ENCODE data around the gene RANGAP1. TPM values are rescaled to one million over a fixed set of nuclear protein-coding genes. Genes with fewer than 3 reads are reported as not detected.

Gene RANGAP1
- total and polyA plus RNA-seq, 7 experiments from 2014 or later, result 22.8 to 122 (median 66.5) TPM

DNA sequence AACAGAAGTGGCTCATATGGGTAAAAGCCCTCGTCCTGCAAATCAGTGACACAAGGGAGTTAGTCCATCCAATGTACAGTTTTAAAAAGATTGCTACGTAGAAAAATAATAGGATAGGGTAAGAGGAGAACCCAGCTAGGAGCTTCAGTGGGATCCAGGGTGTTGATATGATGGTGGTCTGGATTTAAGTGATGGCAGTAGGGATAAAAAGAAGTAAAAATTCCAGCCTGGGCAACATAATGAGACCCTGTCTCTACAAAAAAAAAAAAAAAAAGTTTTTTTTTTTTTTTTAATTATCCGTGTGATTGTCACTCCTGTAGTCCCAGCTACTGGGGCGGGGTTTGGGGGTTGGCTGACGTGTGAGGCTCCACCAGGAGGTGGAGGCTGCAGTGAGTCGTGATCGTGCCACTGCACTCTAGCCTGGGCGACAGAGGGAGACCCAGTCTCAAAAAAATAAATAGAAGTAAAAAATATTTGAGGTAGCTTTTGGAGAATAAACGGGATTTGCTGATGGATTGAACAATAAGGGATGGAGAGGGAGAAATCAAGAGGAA lies 87.9 kb downstream of the RANGAP1 start:
- Mint-ChIP-seq H3K4me3 (peak overlapping the region; percentile 88 to 96 (median 92)), H3K36me3 (no peaks in the 10 kb centered on the region), H3K27me3 (peaks cover 0 to 39% (median 0%) of the 10 kb centered on the region in 5 donors), H3K27ac (peak overlapping the region in 8 of 9 donors; percentile 35 to 86 (median 64)), H3K9me3 (no peaks in the 10 kb centered on the region), H3K4me1 (peaks cover 8 to 16% (median 12%) of the 10 kb centered on the region in 7 donors)
- no peaks in the 10 kb centered on the region for H3K9me3 ChIP-seq (ENCODE audit: control insufficient read depth in 2 of 3, low read length in 3 of 3)
- peaks cover 9 to 12% of the 10 kb centered on the region in 2 donors for H3K4me1 ChIP-seq (ENCODE audit: control insufficient read depth in 2 of 2, insufficient read depth in 2 of 2, low read length in 2 of 2)
- intact Hi-C loops (cut with micrococcal nuclease), result loop anchor here in 1 of 2 donors (5.0 kb wide), 3 partner anchors 39 to 469 kb away; partner anchors contain the start of gene ZC3H7B
- H3K36me3 ChIP-seq (ENCODE audit: control insufficient read depth in 2 of 3, insufficient read depth in 3 of 3, low read length in 3 of 3), result no peaks in the 10 kb centered on the region
- H3K27me3 ChIP-seq (ENCODE audit: control insufficient read depth in 2 of 2, insufficient read depth in 2 of 2, low read length in 2 of 2), result no peaks in the 10 kb centered on the region
- peak overlapping the region; percentile 92 for H3K4me3 ChIP-seq (ENCODE audit: low read length)
- DNase-seq (peak in 8 of 9 donors; percentile 17 to 65 (median 40)), ATAC-seq (peak; percentile 39)
- CTCF ChIA-PET, result interaction anchor here (0.6 to 2.6 kb wide), 4 partner anchors 13 to 90 kb away, joined by 3 to 9 read pairs (median 3); no protein-coding TSS in a partner anchor
- POLR2A ChIA-PET, result interaction anchor here (0.6 to 2.0 kb wide), 3 partner anchors 8 to 88 kb away, joined by 3 to 10 read pairs (median 8); partner anchors contain the start of gene RANGAP1
- H3K27ac ChIP-seq (ENCODE audit: low read depth, low read length), result peak overlapping the region; percentile 61

DNA sequence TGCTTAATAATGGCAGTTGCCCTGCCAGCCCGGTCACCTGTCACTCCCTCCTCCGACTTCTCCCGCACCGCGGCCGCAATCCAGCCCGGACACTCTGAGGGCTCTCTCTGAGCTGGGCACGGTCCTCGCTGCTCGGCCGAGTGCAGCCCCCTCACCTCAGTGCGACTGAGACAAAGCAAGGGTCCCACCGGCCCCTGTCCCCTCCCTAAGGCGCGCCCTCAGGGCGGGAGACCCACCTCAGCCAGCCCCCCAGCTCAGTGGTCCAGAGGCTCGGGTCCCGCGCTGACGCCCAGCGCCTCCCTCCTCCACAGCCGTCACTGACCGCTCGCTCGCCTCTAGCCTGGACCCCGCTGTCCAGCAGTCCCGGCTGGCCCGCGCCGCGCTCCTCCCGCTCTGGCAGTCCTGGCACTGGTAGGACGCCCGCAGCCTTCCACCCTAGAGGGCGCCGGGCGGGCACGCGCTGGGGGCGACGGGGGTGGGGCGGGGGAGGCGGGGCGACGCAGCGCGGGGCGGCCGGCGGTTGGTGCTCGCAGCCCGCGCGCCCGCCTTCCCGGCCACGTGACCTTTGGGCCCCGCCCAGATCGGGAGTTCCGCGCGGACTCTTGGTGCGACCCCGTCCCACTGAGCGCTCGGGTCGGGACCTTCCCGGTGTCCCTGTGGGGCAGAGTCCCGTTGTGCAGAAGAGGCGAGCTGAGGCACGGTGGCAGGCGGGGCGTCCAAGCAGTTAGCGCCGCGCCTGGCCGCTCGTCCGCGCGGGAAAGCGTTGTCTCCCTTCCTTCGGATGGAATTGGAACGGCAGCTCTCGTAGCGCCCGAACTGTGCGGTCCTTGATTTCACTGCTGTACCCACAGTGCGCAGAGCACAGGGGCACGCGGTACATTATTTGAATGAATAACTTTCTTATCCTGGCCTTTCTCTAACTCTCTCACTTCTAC lies 88.7 kb downstream of the RANGAP1 start:
- H3K4me3 ChIP-seq (ENCODE audit: low read length), result peak overlapping the region; percentile 92
- H3K4me3 Mint-ChIP-seq, result peak overlapping the region; percentile 88 to 96 (median 92)

More for the DNA sequence above, 88.7 kb downstream of the RANGAP1 start:
- Histone ChIP-seq H3K4me1 (ENCODE audit: control insufficient read depth in 2 of 2, insufficient read depth in 2 of 2, low read length in 2 of 2) (peaks cover 9 to 12% of the 10 kb centered on the region in 2 donors), H3K36me3 (ENCODE audit: control insufficient read depth in 2 of 3, insufficient read depth in 3 of 3, low read length in 3 of 3) (no peaks in the 10 kb centered on the region), H3K9me3 (ENCODE audit: control insufficient read depth in 2 of 3, low read length in 3 of 3) (no peaks in the 10 kb centered on the region), H3K27ac (ENCODE audit: low read depth, low read length) (peak overlapping the region; percentile 61), H3K27me3 (ENCODE audit: control insufficient read depth in 2 of 2, insufficient read depth in 2 of 2, low read length in 2 of 2) (no peaks in the 10 kb centered on the region)
- Mint-ChIP-seq H3K36me3 (no peaks in the 10 kb centered on the region), H3K9me3 (no peaks in the 10 kb centered on the region), H3K27me3 (peaks cover 0 to 38% (median 0%) of the 10 kb centered on the region in 5 donors), H3K4me1 (peaks cover 8 to 16% (median 12%) of the 10 kb centered on the region in 7 donors), H3K27ac (peak overlapping the region in 8 of 9 donors; percentile 35 to 86 (median 60))
- intact Hi-C loops (cut with micrococcal nuclease), result loop anchor here (1.0 to 5.0 kb wide), 9 partner anchors 8 to 470 kb away; partner anchors contain the start of genes L3MBTL2 (in 2 of the 2), EP300 (in 1 of the 2), RBX1 (in 1 of the 2) and ZC3H7B (in 1 of the 2)
- peak; percentile 95 for ATAC-seq
- POLR2A ChIA-PET, result interaction anchor here (0.6 to 2.0 kb wide), 4 partner anchors 7 to 246 kb away, joined by 3 to 10 read pairs (median 6); partner anchors contain the start of genes RANGAP1 and RBX1
- CTCF ChIA-PET, result interaction anchor here (0.6 to 2.6 kb wide), 4 partner anchors 12 to 90 kb away, joined by 3 to 9 read pairs (median 3); no protein-coding TSS in a partner anchor
- DNase-seq, result peak; percentile 52 to 91 (median 72)

Small RNA genes within 50 kb of the gene (microRNA-seq; reads per million reads assigned to microRNA genes)
- gene MIR6889 (ENCODE audit: borderline microRNAs expressed), result not detected

Other genes with a start within 250 kb of the RANGAP1 start
- gene EP300, start 193.6 kb downstream of the RANGAP1 start, total RNA-seq, result 100 to 1,000 TPM in 4 of 5 experiments, 10 to 100 TPM in 1; 89.3 to 155 (median 117) TPM
- gene EP300, start 193.6 kb downstream of the RANGAP1 start, polyA plus RNA-seq, result 10 to 100 TPM; 13.3 to 19.5 TPM
- 10 to 100 TPM; 31.6 to 45.9 (median 43.3) TPM for gene L3MBTL2, start 80.9 kb downstream of the RANGAP1 start, total RNA-seq
- gene L3MBTL2, start 80.9 kb downstream of the RANGAP1 start, polyA plus RNA-seq, result 10 to 100 TPM; 31.8 to 42.3 TPM
- gene CHADL, start 45.3 kb downstream of the RANGAP1 start, total RNA-seq, result 1 to 10 TPM in 2 of 5 experiments, under 1 TPM in 3; 0.31 to 1.8 (median 0.94) TPM
- gene CHADL, start 45.3 kb downstream of the RANGAP1 start, polyA plus RNA-seq, result under 1 TPM; 0.60 to 0.89 TPM
- 10 to 100 TPM; 36.9 to 65.9 (median 42.7) TPM for gene ZC3H7B, start 15.3 kb upstream of the RANGAP1 start, total RNA-seq
- 1 to 10 TPM; 1.7 to 2.7 TPM for gene ZC3H7B, start 15.3 kb upstream of the RANGAP1 start, polyA plus RNA-seq
- gene TEF, start 95.8 kb upstream of the RANGAP1 start, total RNA-seq, result 1 to 10 TPM; 3.8 to 8.4 (median 6.2) TPM
- 1 to 10 TPM; 3.5 to 6.4 TPM for gene TEF, start 95.8 kb upstream of the RANGAP1 start, polyA plus RNA-seq
- gene TOB2, start 160.6 kb upstream of the RANGAP1 start, total RNA-seq, result 10 to 100 TPM; 19.3 to 37.8 (median 29.8) TPM
- gene TOB2, start 160.6 kb upstream of the RANGAP1 start, polyA plus RNA-seq, result 1 to 10 TPM; 8.2 to 9.7 TPM
- gene PHF5A, start 182.5 kb upstream of the RANGAP1 start, total RNA-seq, result 10 to 100 TPM; 27.8 to 63.9 (median 36.0) TPM
- 10 to 100 TPM; 22.4 to 25.8 TPM for gene PHF5A, start 182.5 kb upstream of the RANGAP1 start, polyA plus RNA-seq
- 10 to 100 TPM; 64.5 to 84.8 (median 70.3) TPM for gene ACO2, start 182.9 kb upstream of the RANGAP1 start, total RNA-seq
- 100 to 1,000 TPM in 1 of 2 donors, 10 to 100 TPM in 1; 60.5 to 101 TPM for gene ACO2, start 182.9 kb upstream of the RANGAP1 start, polyA plus RNA-seq

Measured in naive thymus-derived CD4-positive, alpha-beta T cell (primary cell).